Measurements from ENCODE around the gene AFF3.
"Not testable (repeated sequence)": the region's sequence is repeated elsewhere in the genome, so short reads cannot be mapped to it uniquely, and the experiment has no call there.

AFF3 gene

GRCh38 chr2:100104265-100104664, 38.1 kb downstream of the AFF3 start:
- peaks cover 50% of the 10 kb centered on the region for H3K27me3 ChIP-seq (ENCODE audit: control insufficient read depth, insufficient read depth, low read length)
- not testable (repeated sequence) for H3K36me3 ChIP-seq (ENCODE audit: control insufficient read depth, insufficient read depth, low read length); H3K4me1 ChIP-seq (ENCODE audit: control insufficient read depth, insufficient read depth, low read length); H3K9me3 ChIP-seq (ENCODE audit: control insufficient read depth, insufficient read depth, low read length); H3K4me3 ChIP-seq (ENCODE audit: low read depth, low read length); H3K9ac ChIP-seq (ENCODE audit: low read depth, low read length)

- H3K27me3 ChIP-seq (ENCODE audit: control insufficient read depth, insufficient read depth, low read length) = peaks cover 50% of the 10 kb centered on the region
- not testable (repeated sequence) for H3K4me3 ChIP-seq (ENCODE audit: low read depth, low read length); H3K9me3 ChIP-seq (ENCODE audit: control insufficient read depth, insufficient read depth, low read length); H3K36me3 ChIP-seq (ENCODE audit: control insufficient read depth, insufficient read depth, low read length); H3K4me1 ChIP-seq (ENCODE audit: control insufficient read depth, insufficient read depth, low read length); H3K9ac ChIP-seq (ENCODE audit: low read depth, low read length)
Observed at GRCh38 chr2:100103527-100104252, 38.7 kb downstream of the AFF3 start.

- not testable (repeated sequence) for H3K36me3 ChIP-seq (ENCODE audit: control insufficient read depth, insufficient read depth, low read length); H3K4me1 ChIP-seq (ENCODE audit: control insufficient read depth, insufficient read depth, low read length); H3K9me3 ChIP-seq (ENCODE audit: control insufficient read depth, insufficient read depth, low read length); H3K4me3 ChIP-seq (ENCODE audit: low read depth, low read length); H3K9ac ChIP-seq (ENCODE audit: low read depth, low read length)
- H3K27me3 ChIP-seq (ENCODE audit: control insufficient read depth, insufficient read depth, low read length) = peaks cover 39% of the 10 kb centered on the region
Observed at GRCh38 chr2:100102466-100103180, 39.8 kb downstream of the AFF3 start.

- not testable (repeated sequence) for H3K4me1 ChIP-seq (ENCODE audit: control insufficient read depth, insufficient read depth, low read length); H3K36me3 ChIP-seq (ENCODE audit: control insufficient read depth, insufficient read depth, low read length); H3K9ac ChIP-seq (ENCODE audit: low read depth, low read length); H3K4me3 ChIP-seq (ENCODE audit: low read depth, low read length); H3K9me3 ChIP-seq (ENCODE audit: control insufficient read depth, insufficient read depth, low read length)
- H3K27me3 ChIP-seq (ENCODE audit: control insufficient read depth, insufficient read depth, low read length) = peaks cover 14% of the 10 kb centered on the region
Observed at GRCh38 chr2:100098855-100099254, 43.5 kb downstream of the AFF3 start.

- H3K4me1 ChIP-seq (ENCODE audit: control insufficient read depth, insufficient read depth, low read length); H3K36me3 ChIP-seq (ENCODE audit: control insufficient read depth, insufficient read depth, low read length); H3K4me3 ChIP-seq (ENCODE audit: low read depth, low read length); H3K9ac ChIP-seq (ENCODE audit: low read depth, low read length); H3K27me3 ChIP-seq (ENCODE audit: control insufficient read depth, insufficient read depth, low read length); H3K9me3 ChIP-seq (ENCODE audit: control insufficient read depth, insufficient read depth, low read length): not testable (repeated sequence)
Observed at GRCh38 chr2:100097611-100098294, 44.6 kb downstream of the AFF3 start.

GRCh38 chr2:100095845-100096244, 46.5 kb downstream of the AFF3 start:
- H3K36me3 ChIP-seq (ENCODE audit: control insufficient read depth, insufficient read depth, low read length); H3K27me3 ChIP-seq (ENCODE audit: control insufficient read depth, insufficient read depth, low read length); H3K4me1 ChIP-seq (ENCODE audit: control insufficient read depth, insufficient read depth, low read length); H3K9ac ChIP-seq (ENCODE audit: low read depth, low read length); H3K9me3 ChIP-seq (ENCODE audit: control insufficient read depth, insufficient read depth, low read length); H3K4me3 ChIP-seq (ENCODE audit: low read depth, low read length): not testable (repeated sequence)

- not testable (repeated sequence) for H3K4me3 ChIP-seq (ENCODE audit: low read depth, low read length); H3K9ac ChIP-seq (ENCODE audit: low read depth, low read length); H3K9me3 ChIP-seq (ENCODE audit: control insufficient read depth, insufficient read depth, low read length); H3K36me3 ChIP-seq (ENCODE audit: control insufficient read depth, insufficient read depth, low read length); H3K27me3 ChIP-seq (ENCODE audit: control insufficient read depth, insufficient read depth, low read length); H3K4me1 ChIP-seq (ENCODE audit: control insufficient read depth, insufficient read depth, low read length)
Observed at GRCh38 chr2:100091807-100092206, 50.6 kb downstream of the AFF3 start.

- not testable (repeated sequence) for H3K4me1 ChIP-seq (ENCODE audit: control insufficient read depth, insufficient read depth, low read length); H3K27me3 ChIP-seq (ENCODE audit: control insufficient read depth, insufficient read depth, low read length); H3K9ac ChIP-seq (ENCODE audit: low read depth, low read length); H3K9me3 ChIP-seq (ENCODE audit: control insufficient read depth, insufficient read depth, low read length); H3K36me3 ChIP-seq (ENCODE audit: control insufficient read depth, insufficient read depth, low read length); H3K4me3 ChIP-seq (ENCODE audit: low read depth, low read length)
Observed at GRCh38 chr2:100085744-100086143, 56.6 kb downstream of the AFF3 start.

GRCh38 chr2:100083421-100084216, 58.8 kb downstream of the AFF3 start:
- not testable (repeated sequence) for H3K4me3 ChIP-seq (ENCODE audit: low read depth, low read length); H3K9me3 ChIP-seq (ENCODE audit: control insufficient read depth, insufficient read depth, low read length); H3K4me1 ChIP-seq (ENCODE audit: control insufficient read depth, insufficient read depth, low read length); H3K9ac ChIP-seq (ENCODE audit: low read depth, low read length); H3K36me3 ChIP-seq (ENCODE audit: control insufficient read depth, insufficient read depth, low read length); H3K27me3 ChIP-seq (ENCODE audit: control insufficient read depth, insufficient read depth, low read length)

- H3K9me3 ChIP-seq (ENCODE audit: control insufficient read depth, insufficient read depth, low read length); H3K9ac ChIP-seq (ENCODE audit: low read depth, low read length); H3K27me3 ChIP-seq (ENCODE audit: control insufficient read depth, insufficient read depth, low read length); H3K36me3 ChIP-seq (ENCODE audit: control insufficient read depth, insufficient read depth, low read length); H3K4me1 ChIP-seq (ENCODE audit: control insufficient read depth, insufficient read depth, low read length); H3K4me3 ChIP-seq (ENCODE audit: low read depth, low read length): not testable (repeated sequence)
Observed at GRCh38 chr2:100082302-100082978, 60.0 kb downstream of the AFF3 start.

- Histone ChIP-seq H3K27me3 (ENCODE audit: control insufficient read depth, insufficient read depth, low read length) (no peaks in the 10 kb centered on the region), H3K9ac (ENCODE audit: low read depth, low read length) (no peak overlapping the region), H3K4me1 (ENCODE audit: control insufficient read depth, insufficient read depth, low read length) (no peaks in the 10 kb centered on the region), H3K9me3 (ENCODE audit: control insufficient read depth, insufficient read depth, low read length) (no peaks in the 10 kb centered on the region), H3K4me3 (ENCODE audit: low read depth, low read length) (no peak overlapping the region), H3K36me3 (ENCODE audit: control insufficient read depth, insufficient read depth, low read length) (no peaks in the 10 kb centered on the region)
Observed at GRCh38 chr2:100077935-100078334, 64.5 kb downstream of the AFF3 start.
